OCI-LY7 (cell line): ENCODE measurements around the gene CCDC78. TPM values are rescaled to one million over a fixed set of nuclear protein-coding genes. Genes with fewer than 3 reads are reported as not detected.

Experiments used
- BruUV-seq: library from RNA; stranded (reverse); fragments of 400-500 nt; replicated peaks from 2 replicates; lab custom pipeline; 2021; lab: Mats Ljungman, UMichigan
- CTCF ChIA-PET: fragments of 300-600 bp; sonication (Branson Sonifier 250); formaldehyde crosslinking; loops from one replicate; lab custom pipeline; 2022; ENCODE audit warnings: antibody characterized with exemption; ENCODE audit not compliant: unreplicated experiment; lab: Charles Lee
- POLR2A ChIA-PET: fragments of 300-600 bp; sonication (Branson Sonifier 250); formaldehyde crosslinking; loops from one replicate; lab custom pipeline; 2022; ENCODE audit warnings: antibody characterized with exemption; lab: Charles Lee
- DNase-seq: peaks from one replicate; pipeline ENCODE4 v3.0.0-alpha.2; 2015; ENCODE audit warnings: low spot score
- H2AFZ ChIP-seq: fragments of 200-600 bp; sonication (generic), shearing (Covaris generic); 2 replicates; pipeline ENCODE4 v1.6.1; 2014; ENCODE audit warnings: mild to moderate bottlenecking, antibody characterized with exemption, low read length, moderate library complexity
- H3K27ac ChIP-seq: fragments of 200-600 bp; sonication (generic); 2 replicates; pipeline ENCODE4 v1.5.1; 2014; ENCODE audit warnings: mixed run types, low read depth, mild to moderate bottlenecking, moderate library complexity, low read length, inconsistent platforms; ENCODE audit not compliant: poor library complexity, severe bottlenecking
- H3K36me3 ChIP-seq: fragments of 200-600 bp; sonication (generic); 2 replicates; pipeline ENCODE4 v1.6.1; 2014; ENCODE audit warnings: mild to moderate bottlenecking, antibody characterized with exemption, low read length, moderate library complexity, mixed read lengths; ENCODE audit not compliant: insufficient read depth
- H3K4me1 ChIP-seq: fragments of 200-600 bp; sonication (generic); 2 replicates; pipeline ENCODE4 v1.5.1; 2014; ENCODE audit warnings: mild to moderate bottlenecking, low read length; ENCODE audit not compliant: insufficient read depth, poor library complexity, severe bottlenecking
- H3K4me2 ChIP-seq: fragments of 200-600 bp; sonication (generic); 2 replicates; pipeline ENCODE4 v1.6.1; 2014; ENCODE audit warnings: mild to moderate bottlenecking, low read length
- H3K4me3 ChIP-seq: fragments of 200-600 bp; sonication (generic); 2 replicates; pipeline ENCODE4 v1.5.1; 2014; ENCODE audit warnings: mild to moderate bottlenecking, low read depth, low read length; ENCODE audit not compliant: poor library complexity, severe bottlenecking
- H3K79me2 ChIP-seq: fragments of 200-600 bp; sonication (generic); 2 replicates; pipeline ENCODE4 v1.6.1; 2016; ENCODE audit warnings: low read depth, mild to moderate bottlenecking, low read length, moderate library complexity, mixed read lengths; ENCODE audit not compliant: insufficient read depth
- H3K9me2 ChIP-seq: fragments of 200-600 bp; sonication (generic); 2 replicates; pipeline ENCODE4 v1.6.1; 2016; ENCODE audit warnings: mild to moderate bottlenecking, low read length, mixed read lengths; ENCODE audit not compliant: insufficient read depth
- H3K9me3 ChIP-seq: fragments of 200-600 bp; sonication (generic); 2 replicates; pipeline ENCODE4 v1.6.1; 2014; ENCODE audit warnings: mild to moderate bottlenecking, mixed run types, low read length, mixed read lengths
- H4K20me1 ChIP-seq: fragments of 200-600 bp; sonication (generic); 2 replicates; pipeline ENCODE4 v1.6.1; 2014; ENCODE audit warnings: mild to moderate bottlenecking, antibody characterized with exemption, low read length, moderate library complexity, mixed read lengths; ENCODE audit not compliant: insufficient read depth
- EZH2phosphoT487 ChIP-seq: fragments of 200-600 bp; sonication (generic); IDR thresholded peaks from 2 replicates; pipeline ENCODE4 v1.6.1; 2018; ENCODE audit warnings: low read depth, borderline replicate concordance, mild to moderate bottlenecking, mixed run types, antibody characterized with exemption, low read length, moderate library complexity, mixed read lengths
- intact Hi-C: fragments of 100-400 bp; cut with micrococcal nuclease; formaldehyde crosslinking; loops from one replicate; pipeline ENCODE4 v1.10.0; 2022; ENCODE audit not compliant: unreplicated experiment
- total RNA-seq, 2 experiments: library from RNA; depleted of rRNA in 1 of 2; stranded (reverse); fragments of >200 nt in 1 of 2; shearing (Covaris generic) in 1 of 2; gene quantifications; 2 replicates each; pipeline ENCODE4 v1.2.3, GENCODE V29; 2014 to 2022
- TF ChIP-seq, protein P1 (sequence below): fragments of 200-600 bp; sonication (generic); conservative IDR thresholded peaks from 2 replicates; pipeline ENCODE4 v1.5.1; 2014; ENCODE audit warnings: mild to moderate bottlenecking, antibody characterized with exemption, low read length, moderate library complexity, mixed read lengths

The CCDC78 gene
- total RNA-seq, 2 experiments from 2014 or later = 25.8 to 57.9 TPM

DNA sequence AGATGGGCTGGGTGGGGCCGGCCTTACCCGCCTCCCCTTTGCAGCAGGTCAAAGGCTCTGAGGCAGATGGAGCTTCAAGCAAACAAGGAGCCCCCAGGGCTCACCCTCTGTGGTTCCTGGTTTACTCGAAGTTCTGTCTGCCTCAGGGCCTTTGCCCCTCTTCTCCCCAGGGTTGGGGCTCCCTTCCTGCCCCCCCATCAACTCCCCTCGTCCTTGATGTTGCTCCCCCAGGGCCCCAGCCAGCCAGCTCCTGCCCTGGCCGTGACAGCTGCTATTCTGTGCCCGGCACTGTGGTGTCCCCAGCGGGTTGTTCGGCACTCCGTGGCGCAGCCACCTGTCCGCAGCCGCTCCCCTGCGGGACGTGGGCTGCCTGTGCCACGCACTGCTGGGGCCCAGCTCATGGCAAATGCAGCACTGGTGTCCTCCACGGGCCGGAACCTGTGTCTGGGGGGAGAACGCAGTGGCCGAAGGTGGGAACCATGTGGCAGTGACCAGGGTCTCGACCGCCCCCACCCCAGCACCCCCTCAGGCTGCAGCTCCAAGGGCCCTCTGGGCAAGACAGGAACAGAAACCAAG, 15.7 kb downstream of the CCDC78 start:
- Histone ChIP-seq H3K4me3 (no peak overlapping the region), H3K4me1 (peaks cover 8% of the 10 kb centered on the region), H3K36me3 (no peaks in the 10 kb centered on the region), H4K20me1 (no peaks in the 10 kb centered on the region), H3K79me2 (no peaks in the 10 kb centered on the region), H3K27ac (no peak overlapping the region), H2AFZ (no peak overlapping the region), H3K4me2 (no peak overlapping the region), H3K9me2 (no peaks in the 10 kb centered on the region), H3K9me3 (no peaks in the 10 kb centered on the region)
- POLR2A ChIA-PET = no interaction called here
- CTCF ChIA-PET = no interaction called here
- TF ChIP-seq, protein P1, sequence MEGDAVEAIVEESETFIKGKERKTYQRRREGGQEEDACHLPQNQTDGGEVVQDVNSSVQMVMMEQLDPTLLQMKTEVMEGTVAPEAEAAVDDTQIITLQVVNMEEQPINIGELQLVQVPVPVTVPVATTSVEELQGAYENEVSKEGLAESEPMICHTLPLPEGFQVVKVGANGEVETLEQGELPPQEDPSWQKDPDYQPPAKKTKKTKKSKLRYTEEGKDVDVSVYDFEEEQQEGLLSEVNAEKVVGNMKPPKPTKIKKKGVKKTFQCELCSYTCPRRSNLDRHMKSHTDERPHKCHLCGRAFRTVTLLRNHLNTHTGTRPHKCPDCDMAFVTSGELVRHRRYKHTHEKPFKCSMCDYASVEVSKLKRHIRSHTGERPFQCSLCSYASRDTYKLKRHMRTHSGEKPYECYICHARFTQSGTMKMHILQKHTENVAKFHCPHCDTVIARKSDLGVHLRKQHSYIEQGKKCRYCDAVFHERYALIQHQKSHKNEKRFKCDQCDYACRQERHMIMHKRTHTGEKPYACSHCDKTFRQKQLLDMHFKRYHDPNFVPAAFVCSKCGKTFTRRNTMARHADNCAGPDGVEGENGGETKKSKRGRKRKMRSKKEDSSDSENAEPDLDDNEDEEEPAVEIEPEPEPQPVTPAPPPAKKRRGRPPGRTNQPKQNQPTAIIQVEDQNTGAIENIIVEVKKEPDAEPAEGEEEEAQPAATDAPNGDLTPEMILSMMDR = no peak
- TF ChIP-seq EZH2phosphoT487 = no peak
- intact Hi-C loops = loop anchor here (1.0 kb wide), 1 partner anchor 75 kb away; no protein-coding TSS in a partner anchor
- DNase-seq = no peak
- BruUV-seq = no TSS peak

DNA sequence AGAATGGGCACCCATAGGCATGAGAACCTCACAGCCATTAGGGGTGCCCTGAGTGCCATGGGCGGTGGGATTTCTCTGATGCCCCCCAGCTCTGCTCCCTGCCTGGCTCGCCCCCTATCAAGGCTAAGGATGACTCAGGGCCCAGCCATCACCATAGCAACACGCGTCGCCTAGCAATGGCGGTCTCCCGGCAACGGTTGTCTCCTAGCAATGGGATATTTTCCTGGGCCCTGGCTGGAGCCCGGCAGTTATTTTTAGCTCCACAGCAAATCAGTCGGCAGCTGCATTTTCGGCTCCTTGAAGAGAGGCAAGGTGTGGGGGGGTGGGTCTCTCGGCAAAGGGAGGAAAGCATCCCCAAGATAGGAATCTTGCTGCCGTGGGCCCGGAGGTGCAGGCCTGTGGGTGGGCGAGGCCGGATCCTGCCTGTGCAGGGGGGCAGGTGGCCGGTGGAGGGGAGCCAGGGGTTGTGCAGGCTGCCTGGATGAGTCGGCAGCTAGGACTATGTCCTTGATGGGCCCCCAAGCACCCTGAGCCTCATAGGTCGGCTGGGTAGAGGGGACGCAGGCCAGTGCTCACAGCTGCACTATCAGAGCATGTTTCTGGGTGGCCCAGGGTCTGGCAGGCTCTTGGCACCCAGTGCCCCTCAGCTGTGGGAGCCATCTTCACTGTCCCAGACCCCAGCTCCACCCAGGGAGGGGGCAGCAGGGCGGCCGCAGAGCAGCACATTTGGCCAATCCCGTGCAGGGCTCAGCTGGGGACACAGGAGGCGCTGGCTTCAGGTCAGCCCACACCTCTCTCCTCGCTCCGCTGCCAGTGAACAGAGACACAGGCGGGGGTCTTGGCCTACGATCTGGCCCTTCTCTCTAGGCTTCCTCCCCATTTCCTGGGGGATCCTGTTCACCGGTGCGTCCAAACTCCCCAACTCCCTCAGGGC, 16.4 kb downstream of the CCDC78 start:
- no peaks in the 10 kb centered on the region for H3K9me3 ChIP-seq
- H4K20me1 ChIP-seq = no peaks in the 10 kb centered on the region
- CTCF ChIA-PET = no interaction called here
- no peaks in the 10 kb centered on the region for H3K79me2 ChIP-seq
- intact Hi-C loops = no loop called here
- POLR2A ChIA-PET = no interaction called here
- DNase-seq = no peak
- H3K4me2 ChIP-seq = no peak overlapping the region
- H3K4me1 ChIP-seq = peaks cover 8% of the 10 kb centered on the region
- BruUV-seq = no TSS peak
- no peak overlapping the region for H3K27ac ChIP-seq
- TF ChIP-seq, protein P1 = no peak
- TF ChIP-seq EZH2phosphoT487 = no peak
- no peaks in the 10 kb centered on the region for H3K9me2 ChIP-seq
- no peak overlapping the region for H3K4me3 ChIP-seq
- H2AFZ ChIP-seq = no peak overlapping the region
- no peaks in the 10 kb centered on the region for H3K36me3 ChIP-seq
